ENCODE measurements around the gene TBKBP1.

Gene TBKBP1

DNA sequence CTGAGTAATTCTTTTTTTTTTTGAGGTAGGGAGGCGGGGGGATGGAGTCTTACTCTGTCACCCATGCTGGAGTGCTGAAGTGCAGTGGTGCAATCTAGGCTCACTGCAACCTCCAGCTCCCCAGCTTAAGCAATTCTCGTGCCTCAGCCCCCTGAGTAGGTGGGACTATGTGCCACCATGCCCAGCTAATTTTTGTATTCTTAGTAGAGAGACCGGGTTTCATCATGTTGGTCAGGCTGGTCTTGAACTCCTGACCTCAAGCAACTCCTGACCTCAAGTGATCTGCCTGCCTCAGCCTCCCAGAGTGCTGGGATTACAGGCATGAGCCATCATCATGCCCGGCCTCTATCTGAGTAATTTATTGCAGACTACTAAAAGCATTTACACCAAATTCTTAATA lies 24.9 kb upstream of the TBKBP1 start:
- no peak for TF ChIP-seq CTCF (IDR thresholded peaks at IDR 0.05; ENCODE audit: control insufficient read depth, extremely low read depth, insufficient read depth)
- DNase-seq (ENCODE audit: low read depth) = no peak
- no peak overlapping the region for H3K4me3 ChIP-seq (ENCODE audit: low read depth, low read length)

DNA sequence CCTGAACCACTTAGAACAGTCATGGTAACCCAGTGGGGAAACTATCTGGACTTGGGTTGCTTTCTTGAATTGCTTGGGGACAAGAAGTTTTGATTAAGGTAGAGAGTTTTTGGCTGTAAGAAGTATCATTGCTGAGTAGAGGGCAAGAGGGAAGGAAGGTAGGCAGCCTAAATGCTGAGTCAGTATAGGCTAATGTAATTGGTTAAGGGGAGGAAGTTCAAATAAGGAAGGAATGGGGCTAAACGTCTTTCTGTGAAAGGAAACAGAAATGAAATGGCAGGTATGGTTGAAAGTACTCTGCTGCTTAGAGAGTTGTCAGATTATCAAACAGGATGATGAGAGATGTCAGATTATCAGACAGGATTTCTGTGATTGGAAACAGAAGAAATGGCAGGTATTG lies 23.9 kb upstream of the TBKBP1 start:
- no peak overlapping the region for H3K4me3 ChIP-seq (ENCODE audit: low read depth, low read length)
- no peak for DNase-seq (ENCODE audit: low read depth)
- TF ChIP-seq CTCF (IDR thresholded peaks at IDR 0.05; ENCODE audit: control insufficient read depth, extremely low read depth, insufficient read depth) = no peak

DNA sequence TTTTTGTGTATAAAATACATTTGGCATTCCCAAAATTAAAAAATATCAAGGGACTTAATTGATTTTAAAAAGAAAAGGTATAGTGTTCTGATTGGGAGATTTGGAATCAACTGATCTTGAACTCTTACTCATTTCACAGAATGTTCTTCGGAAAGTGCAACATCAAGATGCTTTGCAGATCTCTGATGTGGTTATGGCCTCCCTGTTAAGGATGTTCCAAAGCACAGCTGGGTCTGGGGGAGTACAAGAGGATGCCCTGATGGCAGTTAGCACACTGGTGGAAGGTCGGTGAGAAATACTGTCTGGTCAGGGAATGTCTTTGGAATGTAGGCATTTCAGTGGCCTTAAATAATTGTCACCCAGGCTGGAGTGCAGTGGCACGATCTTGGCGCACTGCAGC lies 19.5 kb upstream of the TBKBP1 start:
- H3K4me3 ChIP-seq (ENCODE audit: low read depth, low read length) = no peak overlapping the region
- no peak for DNase-seq (ENCODE audit: low read depth)
- TF ChIP-seq CTCF (IDR thresholded peaks at IDR 0.05; ENCODE audit: control insufficient read depth, extremely low read depth, insufficient read depth) = no peak

- H3K4me3 ChIP-seq (ENCODE audit: low read depth, low read length) = peak overlapping the region; percentile 14; the same call in 1 of the 2 replicates
- no peak for DNase-seq (ENCODE audit: low read depth)
- no peak for TF ChIP-seq CTCF (IDR thresholded peaks at IDR 0.05; ENCODE audit: control insufficient read depth, extremely low read depth, insufficient read depth)
These were observed 18.4 kb upstream of the TBKBP1 start for GRCh38 chr17:47675380-47676198.

DNA sequence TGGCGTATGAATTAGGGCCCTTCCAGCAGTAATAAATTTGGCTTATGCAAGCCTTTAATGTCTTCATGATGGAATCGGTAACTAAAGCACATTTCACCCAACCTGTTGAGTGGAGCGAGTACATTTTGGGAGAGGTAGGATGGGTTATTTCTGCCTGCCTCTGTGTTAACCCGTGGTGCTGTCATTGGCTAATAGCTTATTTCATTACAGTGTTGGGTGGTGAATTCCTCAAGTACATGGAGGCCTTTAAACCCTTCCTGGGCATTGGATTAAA lies 17.8 kb upstream of the TBKBP1 start:
- no peak for DNase-seq (ENCODE audit: low read depth)
- peak overlapping the region; percentile 14; the same call in 1 of the 2 replicates for H3K4me3 ChIP-seq (ENCODE audit: low read depth, low read length)
- TF ChIP-seq CTCF (IDR thresholded peaks at IDR 0.05; ENCODE audit: control insufficient read depth, extremely low read depth, insufficient read depth) = no peak

DNA sequence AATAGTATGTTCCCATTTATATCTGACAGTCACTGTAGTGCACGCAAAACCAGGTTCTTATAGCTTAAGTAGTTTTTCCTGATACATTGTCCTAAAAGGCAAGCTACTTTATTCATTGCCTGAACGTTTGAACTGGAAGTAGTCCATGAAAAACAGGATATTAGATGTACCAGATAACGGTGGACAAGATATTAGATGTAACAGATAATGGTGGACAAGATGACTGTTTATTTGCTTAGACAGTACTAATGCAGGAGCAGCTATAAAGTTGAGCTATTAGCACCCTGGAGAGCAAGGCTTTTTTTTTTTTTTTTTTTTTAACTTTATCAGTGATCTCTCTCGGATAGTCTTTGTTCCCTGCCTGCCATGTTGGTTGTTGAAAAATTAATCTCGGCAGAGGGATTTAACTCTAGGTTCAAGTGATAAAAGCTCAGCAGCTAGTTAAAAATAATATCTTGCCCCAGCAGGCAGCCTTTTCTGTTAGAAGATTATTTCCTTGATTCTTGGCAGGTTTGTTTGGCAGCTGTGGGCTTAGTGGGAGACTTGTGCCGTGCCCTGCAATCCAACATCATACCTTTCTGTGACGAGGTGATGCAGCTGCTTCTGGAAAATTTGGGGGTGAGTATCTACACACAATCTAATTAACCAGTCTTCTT lies 17.3 kb upstream of the TBKBP1 start:
- peak; percentile 92 for DNase-seq (ENCODE audit: low read depth)
- peak overlapping the region; percentile 14; the same call in 1 of the 2 replicates for H3K4me3 ChIP-seq (ENCODE audit: low read depth, low read length)
- no peak for TF ChIP-seq CTCF (IDR thresholded peaks at IDR 0.05; ENCODE audit: control insufficient read depth, extremely low read depth, insufficient read depth)

Data from LNCaP clone FGC (cell line).